Fibroblast of the aortic adventitia (primary cell): Measurements from ENCODE around the gene CHMP5. TPM values are rescaled to one million over a fixed set of nuclear protein-coding genes. Genes with fewer than 3 reads are reported as not detected.

ENCODE experiments used
- DNase-seq: peaks from one replicate; pipeline ENCODE4 v3.0.0-alpha.2; 2010; ENCODE audit warnings: low read depth
- H3K4me3 ChIP-seq: 2 replicates; pipeline ENCODE4 v1.5.1; 2011; ENCODE audit warnings: low read depth, mild to moderate bottlenecking, control low read depth, low read length, moderate library complexity
- total RNA-seq: library from RNA; depleted of rRNA; stranded (reverse); fragments of >200 nt; gene quantifications from 2 replicates; pipeline ENCODE4 v1.2.3, GENCODE V29; 2012; ENCODE audit warnings: low replicate concordance
- TF ChIP-seq, protein P1 (sequence below): IDR thresholded peaks from 2 replicates; pipeline ENCODE4 v1.5.1; 2011; ENCODE audit warnings: mild to moderate bottlenecking, low read length, control low read depth, inconsistent platforms; ENCODE audit not compliant: insufficient read depth

Gene CHMP5
- total RNA-seq, 1 donor = 87.4 TPM

DNA sequence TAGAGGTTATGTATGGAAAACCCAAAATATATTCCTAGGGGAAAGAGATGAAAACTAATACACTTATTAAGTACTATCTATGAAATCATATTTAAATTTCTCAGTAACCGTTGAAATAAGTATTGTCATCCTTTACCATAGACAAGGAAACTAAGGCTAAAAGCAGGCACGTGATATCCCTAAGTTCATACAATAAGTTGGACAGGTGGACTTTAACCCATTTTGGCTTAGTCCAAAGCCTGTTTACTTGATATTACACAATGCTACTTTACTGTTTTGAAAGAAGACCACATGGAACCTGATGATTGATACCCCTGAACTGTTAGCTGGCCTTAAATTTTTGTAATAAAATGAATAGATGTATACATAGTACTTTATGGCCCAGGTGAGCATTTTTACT is 28.9 kb downstream of the CHMP5 start:
- DNase-seq = no peak
- TF ChIP-seq, protein P1, sequence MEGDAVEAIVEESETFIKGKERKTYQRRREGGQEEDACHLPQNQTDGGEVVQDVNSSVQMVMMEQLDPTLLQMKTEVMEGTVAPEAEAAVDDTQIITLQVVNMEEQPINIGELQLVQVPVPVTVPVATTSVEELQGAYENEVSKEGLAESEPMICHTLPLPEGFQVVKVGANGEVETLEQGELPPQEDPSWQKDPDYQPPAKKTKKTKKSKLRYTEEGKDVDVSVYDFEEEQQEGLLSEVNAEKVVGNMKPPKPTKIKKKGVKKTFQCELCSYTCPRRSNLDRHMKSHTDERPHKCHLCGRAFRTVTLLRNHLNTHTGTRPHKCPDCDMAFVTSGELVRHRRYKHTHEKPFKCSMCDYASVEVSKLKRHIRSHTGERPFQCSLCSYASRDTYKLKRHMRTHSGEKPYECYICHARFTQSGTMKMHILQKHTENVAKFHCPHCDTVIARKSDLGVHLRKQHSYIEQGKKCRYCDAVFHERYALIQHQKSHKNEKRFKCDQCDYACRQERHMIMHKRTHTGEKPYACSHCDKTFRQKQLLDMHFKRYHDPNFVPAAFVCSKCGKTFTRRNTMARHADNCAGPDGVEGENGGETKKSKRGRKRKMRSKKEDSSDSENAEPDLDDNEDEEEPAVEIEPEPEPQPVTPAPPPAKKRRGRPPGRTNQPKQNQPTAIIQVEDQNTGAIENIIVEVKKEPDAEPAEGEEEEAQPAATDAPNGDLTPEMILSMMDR = no peak
- H3K4me3 ChIP-seq = no peak overlapping the region

DNA sequence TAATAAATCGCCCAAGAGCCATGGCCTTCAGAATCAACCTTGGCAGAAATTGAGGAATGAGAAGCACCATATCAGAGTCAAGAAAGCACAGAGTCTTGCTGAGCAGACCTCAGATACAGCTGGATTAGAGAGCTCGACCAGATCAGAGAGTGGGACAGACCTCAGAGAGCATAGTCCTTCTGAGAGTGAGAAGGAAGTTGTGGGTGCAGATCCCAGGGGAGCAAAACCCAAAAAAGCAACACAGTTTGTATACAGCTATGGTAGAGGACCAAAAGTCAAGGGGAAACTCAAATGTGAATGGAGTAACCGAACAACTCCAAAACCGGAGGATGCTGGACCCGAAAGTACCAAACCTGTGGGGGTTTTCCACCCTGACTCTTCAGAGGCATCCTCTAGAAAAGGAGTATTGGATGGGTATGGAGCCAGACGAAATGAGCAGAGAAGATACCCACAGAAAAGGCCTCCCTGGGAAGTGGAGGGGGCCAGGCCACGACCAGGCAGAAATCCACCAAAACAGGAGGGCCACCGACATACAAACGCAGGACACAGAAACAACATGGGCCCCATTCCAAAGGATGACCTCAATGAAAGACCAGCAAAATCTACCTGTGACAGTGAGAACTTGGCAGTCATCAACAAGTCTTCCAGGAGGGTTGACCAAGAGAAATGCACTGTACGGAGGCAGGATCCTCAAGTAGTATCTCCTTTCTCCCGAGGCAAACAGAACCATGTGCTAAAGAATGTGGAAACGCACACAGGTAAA is 30.0 kb downstream of the CHMP5 start:
- TF ChIP-seq, protein P1 = no peak
- no peak overlapping the region for H3K4me3 ChIP-seq

DNA sequence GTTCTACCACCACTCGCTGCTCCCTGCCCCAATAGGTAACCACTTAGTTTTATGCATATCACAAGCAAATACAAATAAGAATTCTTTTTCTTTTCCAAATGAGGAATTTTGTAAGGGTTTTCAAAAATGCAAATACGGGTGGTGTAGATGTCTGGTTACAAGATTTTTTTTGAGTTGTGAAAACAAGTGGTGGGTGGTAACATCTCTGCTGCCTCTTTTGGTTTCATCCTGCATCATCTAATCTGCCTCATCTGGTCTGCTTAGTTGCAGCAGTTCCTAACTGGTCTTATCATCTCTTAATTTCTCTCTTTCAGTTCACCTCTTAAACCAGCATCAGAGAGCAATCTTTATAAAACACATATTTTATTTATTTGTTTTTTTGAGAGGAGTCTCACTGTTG is 30.7 kb downstream of the CHMP5 start:
- TF ChIP-seq, protein P1 = no peak
- no peak overlapping the region for H3K4me3 ChIP-seq
- no peak for DNase-seq

More for the DNA sequence above, 30.0 kb downstream of the CHMP5 start:
- no peak for DNase-seq

DNA sequence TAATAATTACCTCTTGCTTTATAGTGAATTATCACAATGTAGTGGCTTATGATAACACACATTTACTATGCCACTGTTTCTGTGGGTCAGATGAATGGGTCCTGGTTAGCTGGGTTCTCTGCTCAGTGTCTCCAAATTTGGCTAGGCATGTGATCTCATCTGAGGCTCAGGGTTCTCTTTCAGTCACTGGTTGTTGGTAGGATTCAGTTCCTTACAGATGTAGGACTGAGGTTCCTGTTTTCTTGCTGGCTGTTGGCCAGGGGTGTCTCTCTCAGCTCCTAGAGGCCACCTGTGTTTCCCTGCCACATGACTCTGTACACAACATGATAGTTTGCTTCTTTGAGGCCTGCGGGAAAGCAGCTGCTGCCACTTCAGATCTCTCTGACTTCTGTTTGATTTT is 32.6 kb downstream of the CHMP5 start:
- no peak overlapping the region for H3K4me3 ChIP-seq
- no peak for DNase-seq
- TF ChIP-seq, protein P1 = no peak

DNA sequence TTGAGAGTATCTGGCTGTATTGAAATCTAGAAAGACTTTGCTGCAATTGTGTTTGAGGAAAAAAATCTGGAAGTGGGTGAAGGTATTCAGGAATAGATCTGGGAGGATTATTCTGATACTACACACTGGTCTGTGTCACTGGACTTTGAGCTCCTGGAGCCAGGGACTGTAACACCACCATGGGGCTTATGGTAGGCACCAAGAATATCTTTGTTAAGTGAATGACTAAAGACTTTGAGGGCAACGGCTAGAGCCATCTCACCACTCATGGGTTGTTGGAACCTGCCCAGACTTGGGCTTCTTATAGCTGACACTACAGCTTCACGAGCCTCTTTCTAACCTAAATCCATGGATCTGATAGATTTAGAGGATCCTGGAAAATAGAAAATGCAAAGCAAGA is 35.7 kb downstream of the CHMP5 start:
- DNase-seq = no peak
- TF ChIP-seq, protein P1 = no peak
- no peak overlapping the region for H3K4me3 ChIP-seq

DNA sequence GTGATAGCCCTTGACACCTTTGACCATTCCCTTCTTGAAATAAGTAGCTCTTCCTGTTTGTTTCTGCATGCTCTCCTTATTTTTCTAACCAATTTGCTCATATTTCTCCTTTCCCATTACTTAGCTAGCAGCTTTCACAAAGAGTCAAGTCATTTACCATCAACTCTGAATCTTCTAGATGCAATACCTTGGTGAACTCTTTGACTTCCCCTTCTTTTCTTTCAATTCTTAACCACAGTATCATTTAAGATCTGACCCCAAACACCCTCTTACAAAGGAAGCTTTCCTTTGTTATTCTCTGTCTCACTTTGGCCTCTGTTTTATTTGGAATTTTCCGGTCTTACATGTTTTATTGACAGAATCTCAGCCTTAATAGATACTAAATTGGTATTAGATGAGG is 39.5 kb downstream of the CHMP5 start:
- no peak overlapping the region for H3K4me3 ChIP-seq
- DNase-seq = no peak
- TF ChIP-seq, protein P1 = no peak

DNA sequence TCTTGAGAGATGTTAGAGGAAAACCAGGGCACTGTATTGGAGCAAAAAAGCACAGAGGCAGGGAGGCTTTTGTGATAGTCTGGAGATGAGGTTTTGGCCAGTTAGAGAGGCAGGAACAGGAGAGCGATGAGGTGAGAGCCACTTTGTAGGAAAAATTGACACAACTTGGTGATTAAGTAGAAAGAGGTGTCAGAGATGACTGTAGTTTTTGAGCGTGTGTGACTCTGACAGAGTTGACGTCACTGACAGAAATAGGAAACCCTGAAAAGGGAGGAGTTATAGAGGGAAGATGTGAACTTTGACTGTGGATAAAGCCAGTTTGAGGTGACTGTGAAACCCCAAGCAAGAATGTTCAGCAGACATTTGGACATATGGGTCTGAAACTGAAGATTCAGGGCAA is 41.2 kb downstream of the CHMP5 start:
- no peak for DNase-seq
- TF ChIP-seq, protein P1 = no peak
- no peak overlapping the region for H3K4me3 ChIP-seq
